Endothelial cell of umbilical vein (primary cell): ENCODE measurements around the gene NCOA3.

Experiments
- CTCF ChIP-seq, 2 donors: IDR thresholded peaks; 1 replicate in 1 of 2; 2 replicates in 1 of 2; pipeline ENCODE4 v1.5.1; 2011; ENCODE audit warnings: low read length in 2 of 2, mild to moderate bottlenecking in 2 of 2, moderate library complexity in 2 of 2, control low read depth in 1 of 2, inconsistent platforms in 1 of 2, low read depth in 1 of 2; ENCODE audit not compliant: insufficient read depth in 1 of 2; ENCODE audit errors: extremely low read depth in 1 of 2
- EZH2 ChIP-seq: IDR thresholded peaks from 2 replicates; pipeline ENCODE4 v1.6.1; 2012; ENCODE audit warnings: borderline replicate concordance, low read depth, mild to moderate bottlenecking, moderate library complexity, low read length, inconsistent platforms; ENCODE audit not compliant: severe bottlenecking
- JUN ChIP-seq: IDR thresholded peaks from 2 replicates; pipeline ENCODE4 v1.6.1; 2011; ENCODE audit warnings: borderline replicate concordance, low read depth; ENCODE audit not compliant: insufficient read length, insufficient read depth
- MYC ChIP-seq: IDR thresholded peaks from one replicate; pipeline ENCODE4 v1.6.1; 2011; ENCODE audit warnings: mild to moderate bottlenecking, low read depth, low read length
- POLR2A ChIP-seq: IDR thresholded peaks from 2 replicates; pipeline ENCODE4 v1.6.1; 2012; ENCODE audit warnings: low read depth, mild to moderate bottlenecking, control low read depth, low read length
- POLR2AphosphoS5 ChIP-seq: IDR thresholded peaks from 2 replicates; pipeline ENCODE4 v1.6.1; 2012; ENCODE audit warnings: low read depth, mild to moderate bottlenecking, control low read depth, low read length, moderate library complexity; ENCODE audit not compliant: insufficient read depth

- TF ChIP-seq CTCF (IDR thresholded peaks at IDR 0.05; ENCODE audit: extremely low read depth in 1 of 2, insufficient read depth in 1 of 2, low read depth in 1 of 2, low read length in 2 of 2): no peak
- no peak for TF ChIP-seq POLR2A
- no peak for TF ChIP-seq EZH2
- TF ChIP-seq JUN: no peak
- TF ChIP-seq MYC: no peak
- no peak for TF ChIP-seq POLR2AphosphoS5
Measured at GRCh38 chr20:47454298-47455132, 47.2 kb upstream of the NCOA3 start.
